CD4-positive, alpha-beta T cell (primary cell): ENCODE data around the gene DEFB132. TPM values are rescaled to one million over a fixed set of nuclear protein-coding genes. Genes with fewer than 3 reads are reported as not detected.
A peak's percentile ranks its signal among the peaks of the same experiment; 100 is the strongest.

Source experiments
- ATAC-seq: fragments of 200-7000 bp; cut with Tn5 transposase; one replicate; pipeline ENCODE4 v1.10.0; 2022; ENCODE audit warnings: mild to moderate bottlenecking; ENCODE audit not compliant: poor library complexity
- CTCF ChIA-PET: fragments of 350-600 bp; sonication (Branson Sonifier 250); formaldehyde crosslinking; loops from one replicate; lab custom pipeline; 2021; ENCODE audit warnings: antibody characterized with exemption, inconsistent platforms; lab: Charles Lee
- POLR2A ChIA-PET: fragments of 350-600 bp; sonication (Branson Sonifier 250); formaldehyde crosslinking; loops from one replicate; lab custom pipeline; 2021; ENCODE audit warnings: antibody characterized with exemption, inconsistent platforms; lab: Charles Lee
- DNase-seq, 14 experiments: peaks; one replicate each; pipeline ENCODE4 v3.0.0-alpha.2; 2013 to 2020; ENCODE audit warnings: mixed read lengths in 2 of 14
- H3K27ac ChIP-seq, 2 donors: one replicate each; pipeline versions ENCODE4 v1.5.1 to v1.7.0; 2013; ENCODE audit warnings: low read length in 2 of 2, low read depth in 1 of 2, mild to moderate bottlenecking in 1 of 2
- H3K27me3 ChIP-seq, 2 experiments: 1 replicate in 1 of 2; 2 replicates in 1 of 2; pipeline versions ENCODE4 v1.6.1 to v1.7.0; 2013; ENCODE audit warnings: low read length in 2 of 2, control low read depth in 1 of 2, mild to moderate bottlenecking in 1 of 2, moderate library complexity in 1 of 2; ENCODE audit not compliant: insufficient read depth in 2 of 2, control insufficient read depth in 1 of 2
- H3K36me3 ChIP-seq: one replicate; pipeline ENCODE4 v1.6.1; 2013; ENCODE audit warnings: low read length, control low read depth; ENCODE audit not compliant: insufficient read depth
- H3K4me1 ChIP-seq: one replicate; pipeline ENCODE4 v1.6.1; 2013; ENCODE audit warnings: low read length, control low read depth; ENCODE audit not compliant: insufficient read depth
- H3K4me3 ChIP-seq: one replicate; pipeline ENCODE4 v1.5.1; 2013; ENCODE audit warnings: mild to moderate bottlenecking, low read length, moderate library complexity
- H3K9me3 ChIP-seq, 2 experiments: 1 replicate in 1 of 2; 2 replicates in 1 of 2; pipeline versions ENCODE4 v1.6.1 to v1.7.0; 2013; ENCODE audit warnings: low read length in 2 of 2, mild to moderate bottlenecking in 2 of 2, control low read depth in 1 of 2, moderate library complexity in 1 of 2; ENCODE audit not compliant: control insufficient read depth in 1 of 2, insufficient read depth in 1 of 2
- H3K27ac Mint-ChIP-seq: one replicate; pipeline ENCODE4 v1.8.0; 2020; ENCODE audit warnings: mixed read lengths
- H3K27me3 Mint-ChIP-seq: one replicate; pipeline ENCODE4 v1.8.0; 2021; ENCODE audit warnings: mixed read lengths
- H3K36me3 Mint-ChIP-seq: one replicate; pipeline ENCODE4 v1.8.0; 2021; ENCODE audit warnings: low read depth, mixed read lengths
- H3K4me1 Mint-ChIP-seq: one replicate; pipeline ENCODE4 v1.8.0; 2021; ENCODE audit warnings: low read depth, mixed read lengths
- H3K4me3 Mint-ChIP-seq: one replicate; pipeline ENCODE4 v1.8.0; 2020; ENCODE audit warnings: mild to moderate bottlenecking, mixed read lengths
- H3K9me3 Mint-ChIP-seq: one replicate; pipeline ENCODE4 v1.8.0; 2020; ENCODE audit warnings: mixed read lengths
- CTCF ChIP-seq: fragments of 200-600 bp; IDR thresholded peaks from one replicate; pipeline ENCODE4 v1.8.0; 2022; ENCODE audit warnings: antibody characterized with exemption, mild to moderate bottlenecking
- intact Hi-C, 2 experiments: fragments of 100-400 bp; cut with DNase I in 1 of 2; cut with micrococcal nuclease in 1 of 2; formaldehyde crosslinking; loops; one replicate each; pipeline versions ENCODE4 v1.15.1 to v1.9.0; 2023 to 2025; cut with DNase I, micrococcal nuclease
- total RNA-seq, 174 experiments: library from RNA in 2 of 174; stranded (reverse) in 2 of 174; gene quantifications; one replicate each; pipeline ENCODE4 v1.2.3 and lab custom pipeline; 2021 to 2026

The DEFB132 gene
- total RNA-seq, 2 experiments from 2014 or later, result not detected

GRCh38 chr20:298776-299391 lies 41.4 kb downstream of the DEFB132 start:
- Histone ChIP-seq H3K36me3 (peaks cover 16% of the 10 kb centered on the region), H3K9me3 (no peaks in the 10 kb centered on the region), H3K27me3 (no peaks in the 10 kb centered on the region), H3K4me3 (peak overlapping the region; percentile 93), H3K4me1 (peaks cover 30% of the 10 kb centered on the region), H3K27ac (peak overlapping the region; percentile 76 to 78)
- peak; percentile 25 for ATAC-seq
- Mint-ChIP-seq H3K4me1 (peaks cover 47% of the 10 kb centered on the region), H3K27ac (peak overlapping the region; percentile 97), H3K27me3 (no peaks in the 10 kb centered on the region), H3K36me3 (peaks cover 30% of the 10 kb centered on the region), H3K4me3 (peak overlapping the region; percentile 98), H3K9me3 (no peaks in the 10 kb centered on the region)
- TF ChIP-seq CTCF, result no peak
- POLR2A ChIA-PET, result interaction anchor here (0.7 to 6.2 kb wide), 7 partner anchors 11 to 32 kb away, joined by 3 to 114 read pairs (median 5); partner anchors contain the start of gene SOX12
- no peak for DNase-seq
- CTCF ChIA-PET, result interaction anchor here (1.0 to 2.7 kb wide), 4 partner anchors 25 to 34 kb away, joined by 3 to 20 read pairs (median 10); no protein-coding TSS in a partner anchor
- intact Hi-C loops, result loop anchor here in 1 of 2 experiments (5.0 kb wide), 1 partner anchor 243 kb away; the partner anchor contains the start of gene CSNK2A1

GRCh38 chr20:300345-300990 lies 42.9 kb downstream of the DEFB132 start:
- TF ChIP-seq CTCF, result no peak
- Histone ChIP-seq H3K4me1 (peaks cover 30% of the 10 kb centered on the region), H3K27ac (no peak overlapping the region), H3K4me3 (no peak overlapping the region), H3K27me3 (no peaks in the 10 kb centered on the region), H3K36me3 (peaks cover 16% of the 10 kb centered on the region), H3K9me3 (no peaks in the 10 kb centered on the region)
- H3K27me3 Mint-ChIP-seq, result no peaks in the 10 kb centered on the region
- peaks cover 47% of the 10 kb centered on the region for H3K4me1 Mint-ChIP-seq
- CTCF ChIA-PET, result interaction anchor here (2.7 kb wide), 1 partner anchor 30 kb away, joined by 14 read pairs; no protein-coding TSS in a partner anchor
- DNase-seq, result no peak
- intact Hi-C loops, result no loop called here
- H3K27ac Mint-ChIP-seq, result peak overlapping the region; percentile 54
- peaks cover 30% of the 10 kb centered on the region for H3K36me3 Mint-ChIP-seq
- H3K9me3 Mint-ChIP-seq, result no peaks in the 10 kb centered on the region
- ATAC-seq, result no peak
- POLR2A ChIA-PET, result interaction anchor here (3.8 to 6.2 kb wide), 2 partner anchors 9 to 23 kb away, joined by 18 to 114 read pairs; partner anchors contain the start of gene SOX12
- peak overlapping the region; percentile 75 for H3K4me3 Mint-ChIP-seq

- H3K4me1 ChIP-seq, result peaks cover 30% of the 10 kb centered on the region
- Mint-ChIP-seq H3K4me1 (peaks cover 33% of the 10 kb centered on the region), H3K27ac (no peak overlapping the region), H3K9me3 (no peaks in the 10 kb centered on the region), H3K27me3 (no peaks in the 10 kb centered on the region), H3K36me3 (peaks cover 25% of the 10 kb centered on the region), H3K4me3 (no peak overlapping the region)
- no peaks in the 10 kb centered on the region for H3K9me3 ChIP-seq
- no peak overlapping the region for H3K4me3 ChIP-seq
- ChIA-PET POLR2A (interaction anchor here (1.4 kb wide), 1 partner anchor 23 kb away, joined by 4 read pairs; the partner anchor contains the start of gene SOX12), CTCF (no interaction called here)
- no peaks in the 10 kb centered on the region for H3K27me3 ChIP-seq
- H3K36me3 ChIP-seq, result peaks cover 16% of the 10 kb centered on the region
- DNase-seq (no peak), ATAC-seq (no peak)
- H3K27ac ChIP-seq, result no peak overlapping the region
- intact Hi-C loops, result no loop called here
- no peak for TF ChIP-seq CTCF
These were observed 44.6 kb downstream of the DEFB132 start for GRCh38 chr20:301886-302848.
